HCT116 (cell line): Measurements from ENCODE around the gene NELL1. TPM values are rescaled to one million over a fixed set of nuclear protein-coding genes. Genes with fewer than 3 reads are reported as not detected.

Source experiments
- ATAC-seq: fragments of 200-7000 bp; cut with Tn5 transposase; 2 replicates; pipeline ENCODE4 v1.9.1; 2020; ENCODE audit warnings: mild to moderate bottlenecking, moderate library complexity
- BruUV-seq: library from RNA; stranded (reverse); fragments of 400-500 nt; replicated peaks from 2 replicates; lab custom pipeline; 2021; lab: Mats Ljungman, UMichigan
- CTCF ChIA-PET: fragments of 300-600 bp; sonication (Branson Sonifier 250); formaldehyde crosslinking; loops from one replicate; lab custom pipeline; 2021; ENCODE audit warnings: antibody characterized with exemption; lab: Charles Lee
- POLR2A ChIA-PET: fragments of 300-600, 350-600 bp; sonication (Branson Sonifier 250); formaldehyde crosslinking; loops from one replicate; lab custom pipeline; 2021; ENCODE audit warnings: antibody characterized with exemption; lab: Charles Lee
- RAD21 ChIA-PET, 2 experiments: fragments of 300-600 bp; sonication (Branson Sonifier 250); formaldehyde crosslinking; loops; one replicate each; lab custom pipeline; 2023; ENCODE audit warnings: low total read pairs in 2 of 2; ENCODE audit not compliant: uncharacterized antibody in 2 of 2, unreplicated experiment in 2 of 2, low non-redundant PET in 1 of 2; lab: Charles Lee
- DNase-seq: peaks from one replicate; pipeline ENCODE4 v3.0.0-alpha.2; 2010; ENCODE audit warnings: low read depth, low spot score
- H2AFZ ChIP-seq: fragments of 200-600 bp; shearing (Covaris generic), sonication (generic); 2 replicates; pipeline ENCODE4 v1.6.1; 2017; ENCODE audit warnings: low read depth, mixed run types, mixed read lengths, antibody characterized with exemption, low read length; ENCODE audit not compliant: poor library complexity, severe bottlenecking
- H3K27ac ChIP-seq: 2 replicates; pipeline ENCODE4 v1.5.1; 2012; ENCODE audit warnings: low read depth, low read length
- H3K27me3 ChIP-seq: fragments of 200-600 bp; sonication (generic); 2 replicates; pipeline ENCODE4 v1.6.1; 2016; ENCODE audit warnings: mixed run types, low read length, mixed read lengths; ENCODE audit not compliant: insufficient read depth
- H3K36me3 ChIP-seq, 2 experiments: fragments of 200-500 bp in 1 of 2; fragments of 200-600 bp in 1 of 2; sonication (Bioruptor generic) in 1 of 2; sonication (generic) in 1 of 2; 2 replicates each; pipeline versions ENCODE4 v1.5.1 to v1.6.1; 2014 to 2016; ENCODE audit warnings: low read length in 2 of 2, inconsistent platforms in 1 of 2, mixed read lengths in 1 of 2, mixed run types in 1 of 2; ENCODE audit not compliant: insufficient read depth in 2 of 2, control insufficient read depth in 1 of 2
- H3K4me1 ChIP-seq, 2 experiments: fragments of 200-600 bp in 1 of 2; sonication (generic) in 1 of 2; 2 replicates each; pipeline versions ENCODE4 v1.5.1 to v1.6.1; 2012 to 2017; ENCODE audit warnings: low read length in 2 of 2, inconsistent platforms in 1 of 2, mild to moderate bottlenecking in 1 of 2, mixed read lengths in 1 of 2, mixed run types in 1 of 2, moderate library complexity in 1 of 2; ENCODE audit not compliant: insufficient read depth in 2 of 2, control insufficient read depth in 1 of 2
- H3K4me2 ChIP-seq: fragments of 200-600 bp; sonication (generic); 2 replicates; pipeline ENCODE4 v1.6.1; 2017; ENCODE audit warnings: mixed run types, low read length, mixed read lengths
- H3K4me3 ChIP-seq, 2 experiments: fragments of 200-600 bp in 1 of 2; sonication (generic) in 1 of 2; replicated peaks in 1 of 2; 2 replicates each; pipeline ENCODE4 v1.5.1; 2011 to 2016; ENCODE audit warnings: low read length in 2 of 2, control low read depth in 1 of 2, low read depth in 1 of 2, mild to moderate bottlenecking in 1 of 2, mixed read lengths in 1 of 2, mixed run types in 1 of 2
- H3K79me2 ChIP-seq: fragments of 200-600 bp; sonication (generic); 2 replicates; pipeline ENCODE4 v1.6.1; 2017; ENCODE audit warnings: mild to moderate bottlenecking, mixed run types, low read length, moderate library complexity, mixed read lengths; ENCODE audit not compliant: insufficient read depth
- H3K9ac ChIP-seq: fragments of 200-600 bp; sonication (generic); 2 replicates; pipeline ENCODE4 v1.6.1; 2016; ENCODE audit warnings: low read length, mixed read lengths
- H3K9me2 ChIP-seq: fragments of 200-600 bp; sonication (generic), shearing (Covaris generic); 2 replicates; pipeline ENCODE4 v1.6.1; 2017; ENCODE audit warnings: mixed run types, mild to moderate bottlenecking, moderate library complexity; ENCODE audit not compliant: insufficient read depth
- H3K9me3 ChIP-seq, 2 experiments: fragments of 200-500 bp in 1 of 2; fragments of 200-600 bp in 1 of 2; sonication (Bioruptor generic) in 1 of 2; sonication (generic) in 1 of 2; 2 replicates each; pipeline ENCODE4 v1.6.1; 2014 to 2017; ENCODE audit warnings: low read length in 2 of 2, mixed read lengths in 2 of 2, inconsistent platforms in 1 of 2, low read depth in 1 of 2, mild to moderate bottlenecking in 1 of 2, mixed run types in 1 of 2, moderate library complexity in 1 of 2; ENCODE audit not compliant: control insufficient read depth in 1 of 2, insufficient read depth in 1 of 2
- H4K20me1 ChIP-seq: fragments of 200-600 bp; sonication (generic), shearing (Covaris generic); 2 replicates; pipeline ENCODE4 v1.6.1; 2017; ENCODE audit warnings: mixed run types, mild to moderate bottlenecking, moderate library complexity; ENCODE audit not compliant: insufficient read depth
- CBX3 ChIP-seq: IDR thresholded peaks from 2 replicates; pipeline ENCODE4 v1.6.1; 2012; ENCODE audit warnings: low read depth
- CEBPB ChIP-seq: IDR thresholded peaks from 2 replicates; pipeline ENCODE4 v1.6.1; 2012; ENCODE audit warnings: low read depth
- EGR1 ChIP-seq: IDR thresholded peaks from 2 replicates; pipeline ENCODE4 v1.6.1; 2012; ENCODE audit warnings: low read depth
- ELF1 ChIP-seq: IDR thresholded peaks from 2 replicates; pipeline ENCODE4 v1.6.1; 2012; ENCODE audit warnings: low read depth, borderline replicate concordance
- EZH2 ChIP-seq: fragments of 200-600 bp; sonication (generic); IDR thresholded peaks from 2 replicates; pipeline ENCODE4 v1.6.1; 2017; ENCODE audit warnings: antibody characterized with exemption, mixed run types
- EZH2phosphoT487 ChIP-seq: fragments of 200-600 bp; IDR thresholded peaks from 2 replicates; pipeline ENCODE4 v1.6.1; 2018; ENCODE audit warnings: antibody characterized with exemption, borderline replicate concordance
- FOSL1 ChIP-seq: IDR thresholded peaks from 2 replicates; pipeline ENCODE4 v1.6.1; 2012; ENCODE audit warnings: low read depth
- JUND ChIP-seq: IDR thresholded peaks from 2 replicates; pipeline ENCODE4 v1.6.1; 2012
- POLR2AphosphoS5 ChIP-seq: IDR thresholded peaks from 2 replicates; pipeline ENCODE4 v1.6.1; 2011; ENCODE audit warnings: mild to moderate bottlenecking, low read depth, low read length, moderate library complexity
- RAD21 ChIP-seq: IDR thresholded peaks from 2 replicates; pipeline ENCODE4 v1.6.1; 2012; ENCODE audit warnings: low read depth, mild to moderate bottlenecking
- SIN3A ChIP-seq: IDR thresholded peaks from 2 replicates; pipeline ENCODE4 v1.6.1; 2012; ENCODE audit warnings: low read depth
- SP1 ChIP-seq: IDR thresholded peaks from 2 replicates; pipeline ENCODE4 v1.6.1; 2012; ENCODE audit warnings: low read depth
- TCF7L2 ChIP-seq: IDR thresholded peaks from 2 replicates; pipeline ENCODE4 v1.7.0; 2011; ENCODE audit warnings: borderline replicate concordance, inconsistent platforms; ENCODE audit not compliant: insufficient read depth, insufficient read length; ENCODE audit errors: extremely low read depth
- YY1 ChIP-seq: IDR thresholded peaks from 2 replicates; pipeline ENCODE4 v1.6.1; 2011; ENCODE audit warnings: low read length, low read depth, moderate library complexity, mild to moderate bottlenecking; ENCODE audit not compliant: insufficient replicate concordance; ENCODE audit errors: extremely low read depth
- ZFX ChIP-seq: fragments of 450-650 bp; IDR thresholded peaks from 2 replicates; pipeline ENCODE4 v1.6.1; 2017
- ZNF274 ChIP-seq: fragments of 200-500 bp; sonication (Bioruptor generic); IDR thresholded peaks from 2 replicates; pipeline ENCODE4 v1.6.1; 2014; ENCODE audit warnings: mild to moderate bottlenecking, low read depth, low read length, inconsistent platforms
- intact Hi-C: fragments of 100-400 bp; cut with micrococcal nuclease; formaldehyde crosslinking; loops from 2 replicates; pipeline ENCODE4 v1.10.0; 2022
- total RNA-seq: library from RNA; stranded (reverse); gene quantifications from one replicate; pipeline ENCODE4 v1.2.1, GENCODE V29; 2021; ENCODE audit not compliant: unreplicated experiment
- TF ChIP-seq, protein P1 (sequence below), 3 experiments: fragments of 200-600 bp in 1 of 3; sonication (generic) in 1 of 3; IDR thresholded peaks in 2 of 3; conservative IDR thresholded peaks in 1 of 3; 2 replicates each; pipeline ENCODE4 v1.5.1; 2012 to 2017; ENCODE audit warnings: low read depth in 2 of 3, low read length in 2 of 3, antibody characterized with exemption in 1 of 3, borderline replicate concordance in 1 of 3, control low read depth in 1 of 3, mild to moderate bottlenecking in 1 of 3, mixed read lengths in 1 of 3, mixed run types in 1 of 3, moderate library complexity in 1 of 3; ENCODE audit not compliant: insufficient read depth in 1 of 3
- TF ChIP-seq, protein P2 (sequence below): IDR thresholded peaks from 2 replicates; pipeline ENCODE4 v1.6.1; 2012; ENCODE audit warnings: low read depth
- TF ChIP-seq, protein P3 (sequence below): IDR thresholded peaks from 2 replicates; pipeline ENCODE4 v1.6.1; 2012
- TF ChIP-seq, protein P4 (sequence below): IDR thresholded peaks from 2 replicates; pipeline ENCODE4 v1.6.1; 2012

The NELL1 gene
- total RNA-seq, 1 experiment from 2014 or later, result not detected

DNA sequence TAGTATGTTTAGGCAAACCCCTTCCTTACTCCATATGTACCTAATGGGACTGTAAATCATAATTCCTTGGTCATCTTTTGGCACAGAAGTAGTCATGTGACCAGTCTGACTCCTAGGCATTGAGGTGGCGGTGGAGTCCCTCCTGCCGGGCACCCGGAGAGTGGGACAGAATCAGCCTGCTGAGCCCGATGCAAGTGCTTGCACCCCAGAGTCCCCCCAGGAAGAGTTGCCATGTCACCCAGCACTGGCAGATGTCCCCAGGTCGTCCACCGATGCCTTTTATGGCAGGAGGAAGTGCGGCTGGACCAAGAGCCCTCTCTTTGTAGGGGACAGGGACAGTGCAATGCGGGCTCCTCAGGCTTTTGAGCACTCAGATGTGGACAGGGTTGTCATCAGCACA, 500.3 kb downstream of the NELL1 start:
- intact Hi-C loops, result no loop called here
- H3K9ac ChIP-seq, result no peak overlapping the region
- no peak for ATAC-seq
- ChIA-PET RAD21 (no interaction called here), CTCF (no interaction called here), POLR2A (no interaction called here)
- no peaks in the 10 kb centered on the region for H3K36me3 ChIP-seq
- H3K27ac ChIP-seq, result no peak overlapping the region
- no peaks in the 10 kb centered on the region for H3K27me3 ChIP-seq
- peaks cover 5 to 25% of the 10 kb centered on the region in 2 experiments; a peak in 2 of 4 replicates for H3K9me3 ChIP-seq
- no peaks in the 10 kb centered on the region for H4K20me1 ChIP-seq
- H3K4me3 ChIP-seq, result no peak overlapping the region
- H3K4me1 ChIP-seq, result no peaks in the 10 kb centered on the region
- no peaks in the 10 kb centered on the region for H3K9me2 ChIP-seq
- no peak overlapping the region for H2AFZ ChIP-seq
- BruUV-seq, result no TSS peak
- DNase-seq, result no peak
- H3K4me2 ChIP-seq, result no peak overlapping the region
- H3K79me2 ChIP-seq, result no peaks in the 10 kb centered on the region
- TF ChIP-seq RAD21 (no peak), ELF1 (no peak), SIN3A (no peak), SP1 (no peak), EZH2 (no peak), EZH2phosphoT487 (no peak), ZNF274 (no peak), FOSL1 (no peak), POLR2AphosphoS5 (no peak), TCF7L2 (no peak), JUND (no peak), EGR1 (no peak), ZFX (no peak), YY1 (no peak), CEBPB (no peak), CBX3 (no peak)
- TF ChIP-seq, protein P1, sequence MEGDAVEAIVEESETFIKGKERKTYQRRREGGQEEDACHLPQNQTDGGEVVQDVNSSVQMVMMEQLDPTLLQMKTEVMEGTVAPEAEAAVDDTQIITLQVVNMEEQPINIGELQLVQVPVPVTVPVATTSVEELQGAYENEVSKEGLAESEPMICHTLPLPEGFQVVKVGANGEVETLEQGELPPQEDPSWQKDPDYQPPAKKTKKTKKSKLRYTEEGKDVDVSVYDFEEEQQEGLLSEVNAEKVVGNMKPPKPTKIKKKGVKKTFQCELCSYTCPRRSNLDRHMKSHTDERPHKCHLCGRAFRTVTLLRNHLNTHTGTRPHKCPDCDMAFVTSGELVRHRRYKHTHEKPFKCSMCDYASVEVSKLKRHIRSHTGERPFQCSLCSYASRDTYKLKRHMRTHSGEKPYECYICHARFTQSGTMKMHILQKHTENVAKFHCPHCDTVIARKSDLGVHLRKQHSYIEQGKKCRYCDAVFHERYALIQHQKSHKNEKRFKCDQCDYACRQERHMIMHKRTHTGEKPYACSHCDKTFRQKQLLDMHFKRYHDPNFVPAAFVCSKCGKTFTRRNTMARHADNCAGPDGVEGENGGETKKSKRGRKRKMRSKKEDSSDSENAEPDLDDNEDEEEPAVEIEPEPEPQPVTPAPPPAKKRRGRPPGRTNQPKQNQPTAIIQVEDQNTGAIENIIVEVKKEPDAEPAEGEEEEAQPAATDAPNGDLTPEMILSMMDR (IDR thresholded peaks at IDR 0.05 in 2 of 3, conservative IDR thresholded peaks at IDR 0.05 in 1 of 3; ENCODE audit: borderline replicate concordance in 1 of 3, insufficient read depth in 1 of 3, low read depth in 2 of 3, low read length in 2 of 3), result no peak
- TF ChIP-seq, protein P2, sequence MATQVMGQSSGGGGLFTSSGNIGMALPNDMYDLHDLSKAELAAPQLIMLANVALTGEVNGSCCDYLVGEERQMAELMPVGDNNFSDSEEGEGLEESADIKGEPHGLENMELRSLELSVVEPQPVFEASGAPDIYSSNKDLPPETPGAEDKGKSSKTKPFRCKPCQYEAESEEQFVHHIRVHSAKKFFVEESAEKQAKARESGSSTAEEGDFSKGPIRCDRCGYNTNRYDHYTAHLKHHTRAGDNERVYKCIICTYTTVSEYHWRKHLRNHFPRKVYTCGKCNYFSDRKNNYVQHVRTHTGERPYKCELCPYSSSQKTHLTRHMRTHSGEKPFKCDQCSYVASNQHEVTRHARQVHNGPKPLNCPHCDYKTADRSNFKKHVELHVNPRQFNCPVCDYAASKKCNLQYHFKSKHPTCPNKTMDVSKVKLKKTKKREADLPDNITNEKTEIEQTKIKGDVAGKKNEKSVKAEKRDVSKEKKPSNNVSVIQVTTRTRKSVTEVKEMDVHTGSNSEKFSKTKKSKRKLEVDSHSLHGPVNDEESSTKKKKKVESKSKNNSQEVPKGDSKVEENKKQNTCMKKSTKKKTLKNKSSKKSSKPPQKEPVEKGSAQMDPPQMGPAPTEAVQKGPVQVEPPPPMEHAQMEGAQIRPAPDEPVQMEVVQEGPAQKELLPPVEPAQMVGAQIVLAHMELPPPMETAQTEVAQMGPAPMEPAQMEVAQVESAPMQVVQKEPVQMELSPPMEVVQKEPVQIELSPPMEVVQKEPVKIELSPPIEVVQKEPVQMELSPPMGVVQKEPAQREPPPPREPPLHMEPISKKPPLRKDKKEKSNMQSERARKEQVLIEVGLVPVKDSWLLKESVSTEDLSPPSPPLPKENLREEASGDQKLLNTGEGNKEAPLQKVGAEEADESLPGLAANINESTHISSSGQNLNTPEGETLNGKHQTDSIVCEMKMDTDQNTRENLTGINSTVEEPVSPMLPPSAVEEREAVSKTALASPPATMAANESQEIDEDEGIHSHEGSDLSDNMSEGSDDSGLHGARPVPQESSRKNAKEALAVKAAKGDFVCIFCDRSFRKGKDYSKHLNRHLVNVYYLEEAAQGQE, result no peak
- TF ChIP-seq, protein P3, sequence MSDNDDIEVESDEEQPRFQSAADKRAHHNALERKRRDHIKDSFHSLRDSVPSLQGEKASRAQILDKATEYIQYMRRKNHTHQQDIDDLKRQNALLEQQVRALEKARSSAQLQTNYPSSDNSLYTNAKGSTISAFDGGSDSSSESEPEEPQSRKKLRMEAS, result no peak
- TF ChIP-seq, protein P4, sequence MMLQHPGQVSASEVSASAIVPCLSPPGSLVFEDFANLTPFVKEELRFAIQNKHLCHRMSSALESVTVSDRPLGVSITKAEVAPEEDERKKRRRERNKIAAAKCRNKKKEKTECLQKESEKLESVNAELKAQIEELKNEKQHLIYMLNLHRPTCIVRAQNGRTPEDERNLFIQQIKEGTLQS, result no peak
